SK-N-SH treated with all-trans-retinoic acid at 6 μM for 48 hours (cell line): Measurements from ENCODE around the gene VAV3.

ENCODE experiments used
- ARNTL ChIP-seq: fragments of 450-650 bp; formaldehyde crosslinking; IDR thresholded peaks from 2 replicates; pipeline ENCODE4 v1.5.0; 2020; ENCODE audit warnings: low read depth, mild to moderate bottlenecking, moderate library complexity, borderline replicate concordance
- CSDC2 ChIP-seq: fragments of 250-450 bp; sonication (Bioruptor Pico); IDR thresholded peaks from 2 replicates; pipeline ENCODE4 v1.5.0; 2020; ENCODE audit warnings: mild to moderate bottlenecking, moderate library complexity
- SNAI2 ChIP-seq: fragments of 250-450 bp; sonication (Bioruptor Pico); IDR thresholded peaks from 2 replicates; pipeline ENCODE4 v1.5.0; 2020; ENCODE audit warnings: mild to moderate bottlenecking, moderate library complexity
- ZC3H10 ChIP-seq: fragments of 250-450 bp; sonication (Bioruptor Pico); IDR thresholded peaks from 2 replicates; pipeline ENCODE4 v1.5.1; 2021; ENCODE audit warnings: mild to moderate bottlenecking, moderate library complexity
- ZFP30 ChIP-seq: fragments of 450-650 bp; formaldehyde crosslinking; IDR thresholded peaks from 2 replicates; pipeline ENCODE4 v1.5.0; 2022; ENCODE audit warnings: mild to moderate bottlenecking, moderate library complexity
- ZNF8 ChIP-seq: fragments of 450-650 bp; formaldehyde crosslinking; IDR thresholded peaks from 2 replicates; pipeline ENCODE4 v1.5.0; 2020; ENCODE audit warnings: mild to moderate bottlenecking, moderate library complexity

DNA sequence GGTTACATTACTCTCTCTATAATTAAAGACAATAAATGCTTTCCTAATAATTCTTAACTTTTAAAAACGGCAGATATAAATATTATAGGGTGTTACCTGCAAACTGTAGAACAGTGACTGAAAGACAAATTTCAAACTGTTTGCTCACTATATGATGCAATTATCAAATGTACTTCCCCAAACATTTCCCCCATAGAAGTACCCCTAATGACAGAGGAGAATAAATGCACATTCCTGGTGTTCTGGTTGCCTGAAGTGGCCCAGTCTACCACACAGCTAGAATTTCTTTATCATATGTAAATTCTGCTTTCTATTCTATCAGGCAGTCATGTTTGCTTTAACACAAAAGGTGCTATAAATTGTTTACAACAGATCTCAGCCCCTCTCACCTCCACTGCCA, 70.4 kb downstream of the VAV3 start:
- no peak for TF ChIP-seq ZFP30 (CRISPR knock-in tag)
- TF ChIP-seq SNAI2 (CRISPR knock-in tag): no peak
- no peak for TF ChIP-seq ARNTL (CRISPR knock-in tag)
- no peak for TF ChIP-seq CSDC2
- no peak for TF ChIP-seq ZNF8 (CRISPR knock-in tag)
- TF ChIP-seq ZC3H10 (CRISPR knock-in tag): no peak
